KOPT-K1 (cell line): ENCODE measurements around the gene ALX4.

ENCODE experiments used
- H3K27ac ChIP-seq: fragments of 200-600 bp; sonication (generic); 2 replicates; pipeline ENCODE4 v1.5.1; 2016; ENCODE audit warnings: antibody characterized with exemption, mild to moderate bottlenecking, low read depth, low read length; ENCODE audit not compliant: poor library complexity, severe bottlenecking
- H3K36me3 ChIP-seq: fragments of 200-600 bp; sonication (generic); 2 replicates; pipeline ENCODE4 v1.5.1; 2017; ENCODE audit warnings: antibody characterized with exemption, mild to moderate bottlenecking, low read length, moderate library complexity; ENCODE audit not compliant: insufficient read depth
- H3K9me3 ChIP-seq: fragments of 200-600 bp; sonication (generic); 2 replicates; pipeline ENCODE4 v1.5.1; 2017; ENCODE audit warnings: antibody characterized with exemption, low read length, mild to moderate bottlenecking; ENCODE audit not compliant: insufficient read depth, poor library complexity, severe bottlenecking

Gene ALX4

GRCh38 chr11:44309478-44310205 is at the start of gene ALX4:
TSS of gene ALX4 (minus strand) at chr11:44310139. CDS start at chr11:44310062, 77 bp downstream.
- H3K27ac ChIP-seq, result no peak within 1 kb of the TSS
- no peaks in the 10 kb centered on the region for H3K36me3 ChIP-seq
- no peaks in the 10 kb centered on the region for H3K9me3 ChIP-seq

- Histone ChIP-seq H3K36me3 (no peaks in the 10 kb centered on the region), H3K9me3 (peaks cover 8% of the 10 kb centered on the region), H3K27ac (no peak overlapping the region)
Measured at GRCh38 chr11:44359162-44359561, 49.2 kb upstream of the ALX4 start.

DNA sequence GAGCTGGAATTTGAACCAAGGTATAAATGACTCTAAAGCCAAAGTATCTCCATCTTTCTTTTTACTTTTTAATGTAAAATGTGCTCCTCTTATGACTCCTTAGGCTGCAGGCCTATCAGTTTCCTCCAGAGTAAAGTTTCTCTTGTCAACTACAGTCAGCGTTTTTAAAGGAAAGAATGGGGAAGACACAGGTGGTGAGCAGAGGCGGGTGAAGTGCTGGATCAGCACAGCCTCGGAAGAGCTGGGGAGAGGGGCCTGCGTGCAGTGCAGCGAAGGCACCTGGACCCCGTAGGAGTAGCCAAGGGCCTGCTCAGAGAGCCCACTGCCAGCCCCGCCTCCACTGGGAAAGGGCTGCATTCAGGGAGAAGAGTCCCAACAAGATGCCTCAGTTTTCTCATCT is 48.8 kb upstream of the ALX4 start:
- H3K27ac ChIP-seq, result no peak overlapping the region
- no peaks in the 10 kb centered on the region for H3K36me3 ChIP-seq
- peaks cover 3% of the 10 kb centered on the region for H3K9me3 ChIP-seq

- Histone ChIP-seq H3K27ac (no peak overlapping the region), H3K36me3 (no peaks in the 10 kb centered on the region), H3K9me3 (no peaks in the 10 kb centered on the region)
Measured at GRCh38 chr11:44357711-44358110, 47.8 kb upstream of the ALX4 start.

DNA sequence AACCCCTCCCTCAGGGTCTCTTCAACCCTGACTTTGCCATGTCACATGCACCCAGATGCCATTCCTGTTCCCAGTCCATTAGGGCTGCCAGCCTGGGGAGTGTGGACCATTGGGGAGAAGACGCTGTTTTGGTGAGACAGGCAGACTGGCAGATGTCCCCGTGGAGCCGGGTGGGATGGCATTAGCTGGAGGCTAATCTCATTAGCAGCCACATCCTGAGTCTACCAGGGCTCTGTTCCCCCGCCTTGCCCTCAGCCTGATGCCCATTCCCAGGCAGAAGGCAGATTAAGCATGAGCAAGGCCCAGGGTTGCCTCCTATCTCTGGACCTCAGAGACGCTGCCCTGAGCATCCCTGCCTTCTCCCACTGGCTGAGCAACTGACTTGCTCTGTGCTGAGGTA is 46.4 kb upstream of the ALX4 start:
- Histone ChIP-seq H3K36me3 (no peaks in the 10 kb centered on the region), H3K27ac (no peak overlapping the region), H3K9me3 (no peaks in the 10 kb centered on the region)

- H3K9me3 ChIP-seq, result no peaks in the 10 kb centered on the region
- H3K27ac ChIP-seq, result no peak overlapping the region
- H3K36me3 ChIP-seq, result no peaks in the 10 kb centered on the region
Measured at GRCh38 chr11:44351898-44352498, 42.1 kb upstream of the ALX4 start.

DNA sequence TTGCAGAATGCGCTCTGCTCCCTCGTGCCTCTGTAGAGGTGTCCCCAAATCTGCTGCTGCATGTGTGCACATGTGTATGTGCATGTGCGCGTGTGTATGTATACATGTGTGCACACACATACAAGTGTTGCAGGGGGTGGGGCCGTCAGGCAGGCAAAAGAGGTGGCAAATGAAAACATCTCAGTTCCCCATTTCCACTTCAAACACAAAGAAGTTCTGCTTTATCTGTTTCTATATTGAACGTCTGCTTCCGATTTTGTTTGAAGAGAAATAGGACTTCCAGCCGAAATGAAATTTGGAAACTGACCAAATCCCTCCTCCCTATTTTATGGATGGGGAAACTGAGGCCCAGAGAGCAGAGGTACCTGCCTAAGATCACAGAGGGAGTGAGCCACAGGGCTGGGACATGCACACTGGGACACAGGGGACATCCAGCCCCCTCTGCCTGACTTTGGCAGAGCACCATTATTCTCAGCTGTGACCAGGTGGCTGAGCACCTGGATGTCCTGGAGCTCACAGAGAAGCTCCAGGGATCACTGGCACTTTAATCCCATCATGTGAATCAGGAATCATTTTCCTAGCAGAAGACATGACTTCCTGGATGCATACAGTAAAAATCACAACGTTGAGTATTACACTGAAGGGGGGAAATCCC is 41.2 kb upstream of the ALX4 start:
- Histone ChIP-seq H3K36me3 (no peaks in the 10 kb centered on the region), H3K9me3 (no peaks in the 10 kb centered on the region), H3K27ac (no peak overlapping the region)

- Histone ChIP-seq H3K36me3 (no peaks in the 10 kb centered on the region), H3K9me3 (no peaks in the 10 kb centered on the region), H3K27ac (no peak overlapping the region)
Measured at GRCh38 chr11:44349328-44349727, 39.4 kb upstream of the ALX4 start.

DNA sequence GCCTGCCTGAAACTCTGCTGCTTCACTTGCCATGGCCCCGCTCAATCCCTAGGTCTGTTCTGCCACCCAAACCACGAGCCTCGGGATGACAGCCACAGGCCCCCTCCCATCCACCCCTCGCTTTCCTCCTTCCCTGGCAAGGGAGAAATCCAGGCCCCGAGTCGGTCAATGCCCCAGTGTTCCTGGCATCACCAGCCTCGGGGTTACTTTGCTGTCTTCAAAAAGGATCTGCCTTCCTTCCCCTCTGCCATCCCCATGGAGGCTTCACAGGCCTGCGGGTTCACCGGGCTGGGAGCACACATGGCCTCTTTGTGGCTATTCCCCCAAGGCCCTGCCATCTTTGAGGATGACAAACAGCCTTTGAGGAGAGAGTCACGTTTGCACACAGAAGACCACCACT is 38.8 kb upstream of the ALX4 start:
- H3K36me3 ChIP-seq, result no peaks in the 10 kb centered on the region
- no peak overlapping the region for H3K27ac ChIP-seq
- no peaks in the 10 kb centered on the region for H3K9me3 ChIP-seq

- no peak overlapping the region for H3K27ac ChIP-seq
- H3K36me3 ChIP-seq, result no peaks in the 10 kb centered on the region
- no peaks in the 10 kb centered on the region for H3K9me3 ChIP-seq
Measured at GRCh38 chr11:44348114-44348513, 38.2 kb upstream of the ALX4 start.

GRCh38 chr11:44347538-44347937 is 37.6 kb upstream of the ALX4 start:
- Histone ChIP-seq H3K36me3 (no peaks in the 10 kb centered on the region), H3K27ac (no peak overlapping the region), H3K9me3 (no peaks in the 10 kb centered on the region)

GRCh38 chr11:44346983-44347382 is 37.0 kb upstream of the ALX4 start:
- Histone ChIP-seq H3K27ac (no peak overlapping the region), H3K9me3 (no peaks in the 10 kb centered on the region), H3K36me3 (no peaks in the 10 kb centered on the region)

DNA sequence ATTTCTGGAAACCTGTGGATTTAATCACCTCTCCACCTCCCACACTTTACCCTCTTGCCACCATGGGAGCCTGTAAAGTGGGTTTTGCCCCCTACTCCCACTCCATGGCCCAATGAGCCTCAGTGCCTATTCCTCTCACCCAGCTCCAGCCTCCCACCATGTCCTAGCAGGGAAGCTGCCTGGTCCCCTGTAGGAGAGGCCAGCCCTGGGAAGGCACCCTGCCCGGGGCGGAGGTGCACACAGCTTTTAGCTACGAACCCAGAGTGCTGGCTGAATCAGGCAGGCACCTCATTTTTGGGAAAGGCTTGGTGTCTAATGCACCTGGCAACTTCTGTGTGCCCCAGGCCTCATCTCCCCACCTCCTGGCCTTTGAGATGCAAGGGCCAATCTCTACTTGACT is 35.8 kb upstream of the ALX4 start:
- no peaks in the 10 kb centered on the region for H3K36me3 ChIP-seq
- H3K9me3 ChIP-seq, result no peaks in the 10 kb centered on the region
- no peak overlapping the region for H3K27ac ChIP-seq

- H3K9me3 ChIP-seq, result no peaks in the 10 kb centered on the region
- no peaks in the 10 kb centered on the region for H3K36me3 ChIP-seq
- H3K27ac ChIP-seq, result no peak overlapping the region
Measured at GRCh38 chr11:44344921-44345320, 35.0 kb upstream of the ALX4 start.

GRCh38 chr11:44344423-44344820 is 34.5 kb upstream of the ALX4 start:
- H3K9me3 ChIP-seq, result no peaks in the 10 kb centered on the region
- no peak overlapping the region for H3K27ac ChIP-seq
- no peaks in the 10 kb centered on the region for H3K36me3 ChIP-seq
